ENCODE measurements around the gene HPSE2.

DNA sequence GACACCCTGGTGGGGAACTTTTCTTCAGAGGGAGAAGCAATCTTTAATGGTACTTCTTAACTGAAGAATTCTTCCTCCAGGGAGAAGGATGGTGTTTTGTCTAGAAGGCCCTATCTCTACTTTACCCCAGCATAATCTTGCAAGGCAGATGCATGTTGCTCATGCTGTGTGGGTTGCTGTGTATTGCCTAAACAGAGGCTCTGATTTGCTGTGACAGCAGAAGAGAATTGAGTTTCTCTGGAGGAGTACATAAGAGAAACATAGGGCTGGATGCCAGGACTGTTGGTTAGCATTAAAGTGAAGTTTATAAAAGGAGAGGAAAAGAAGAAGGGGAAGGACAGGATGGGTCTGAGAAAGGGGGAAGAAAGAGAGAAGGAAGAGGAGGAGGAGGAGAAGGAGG lies 540.8 kb downstream of the HPSE2 start:
- TF ChIP-seq EZH2 (IDR thresholded peaks at IDR 0.05) (no peak), CTCF (IDR thresholded peaks at IDR 0.05 in 2 of 3, conservative IDR thresholded peaks at IDR 0.05 in 1 of 3; ENCODE audit: borderline replicate concordance in 1 of 3, insufficient read depth in 1 of 3, low read depth in 2 of 3, low read length in 2 of 3) (no peak), SIN3A (IDR thresholded peaks at IDR 0.05; ENCODE audit: low read depth) (no peak), CEBPB (IDR thresholded peaks at IDR 0.05; ENCODE audit: low read depth) (no peak)

Data from HCT116 (cell line).